HEK293 (cell line): ENCODE results near the gene MSRB3.

Experiments used
- CTCF ChIA-PET: fragments of 350-600 bp; formaldehyde crosslinking; extraction: SDS; loops from one replicate; lab custom pipeline; 2021; ENCODE audit warnings: antibody characterized with exemption; lab: Yijun Ruan, JAX
- POLR2A ChIA-PET: fragments of 300-600 bp; formaldehyde crosslinking; extraction: SDS; loops from one replicate; lab custom pipeline; 2020; ENCODE audit warnings: antibody characterized with exemption, inconsistent platforms; lab: Yijun Ruan, JAX
- H3K27ac ChIP-seq: fragments of 200-500 bp; sonication (Bioruptor generic); 2 replicates; pipeline ENCODE4 v1.5.1; 2014; ENCODE audit warnings: low read depth, low read length, control low read depth, inconsistent platforms; ENCODE audit errors: extremely low read depth
- H3K36me3 ChIP-seq, 2 experiments: fragments of 200-500 bp in 1 of 2; sonication (Bioruptor generic) in 1 of 2; 1 replicate in 1 of 2; 2 replicates in 1 of 2; pipeline ENCODE4 v1.5.1; 2014 to 2017; ENCODE audit warnings: inconsistent platforms in 2 of 2, low read length in 2 of 2; ENCODE audit not compliant: control insufficient read depth in 2 of 2, insufficient read depth in 1 of 2
- H3K4me1 ChIP-seq: fragments of 200-500 bp; sonication (Bioruptor generic); 2 replicates; pipeline ENCODE4 v1.5.1; 2014; ENCODE audit warnings: mild to moderate bottlenecking, low read length, inconsistent platforms; ENCODE audit not compliant: control insufficient read depth, insufficient read depth
- H3K4me3 ChIP-seq: 2 replicates; pipeline ENCODE4 v1.5.1; 2011; ENCODE audit warnings: low read depth, mild to moderate bottlenecking, control low read depth, low read length, moderate library complexity
- H3K9me3 ChIP-seq: fragments of 200-500 bp; sonication (Bioruptor generic); 2 replicates; pipeline ENCODE4 v1.5.1; 2014; ENCODE audit warnings: low read depth, low read length, inconsistent platforms; ENCODE audit not compliant: control insufficient read depth, insufficient read depth
- BCL11B ChIP-seq: fragments of 450-650 bp; formaldehyde crosslinking; IDR thresholded peaks from 2 replicates; pipeline ENCODE4 v1.5.1; 2016; ENCODE audit warnings: low read depth, missing biosample characterization, missing genetic modification characterization
- EGR2 ChIP-seq: fragments of 450-650 bp; formaldehyde crosslinking; IDR thresholded peaks from 2 replicates; pipeline ENCODE4 v1.5.1; 2016; ENCODE audit warnings: low read depth, missing biosample characterization, missing genetic modification characterization
- HOXA7 ChIP-seq: sonication (generic); formaldehyde crosslinking; IDR thresholded peaks from 2 replicates; pipeline ENCODE4 v1.8.1; 2022; ENCODE audit warnings: missing genetic modification reagents, borderline replicate concordance
- KLF8 ChIP-seq: fragments of 450-650 bp; formaldehyde crosslinking; IDR thresholded peaks from 2 replicates; pipeline ENCODE4 v1.5.1; 2016; ENCODE audit warnings: missing biosample characterization, missing genetic modification characterization
- SALL2 ChIP-seq: fragments of 450-650 bp; formaldehyde crosslinking; IDR thresholded peaks from 2 replicates; pipeline ENCODE4 v1.5.0; 2017; ENCODE audit warnings: missing biosample characterization, mild to moderate bottlenecking, missing genetic modification characterization, borderline replicate concordance
- TCF7L2 ChIP-seq: IDR thresholded peaks from 2 replicates; pipeline ENCODE4 v1.6.1; 2011; ENCODE audit warnings: low read depth, mild to moderate bottlenecking, inconsistent platforms, low read length, moderate library complexity, borderline replicate concordance
- ZBTB7A ChIP-seq: fragments of 450-650 bp; formaldehyde crosslinking; IDR thresholded peaks from 2 replicates; pipeline ENCODE4 v1.5.1; 2016; ENCODE audit warnings: low read depth, missing biosample characterization, missing genetic modification characterization
- ZFP69B ChIP-seq: fragments of 450-650 bp; formaldehyde crosslinking; IDR thresholded peaks from 2 replicates; pipeline ENCODE4 v1.5.1; 2016; ENCODE audit warnings: missing biosample characterization, missing genetic modification characterization
- ZNF221 ChIP-seq: fragments of 450-650 bp; formaldehyde crosslinking; IDR thresholded peaks from 2 replicates; pipeline ENCODE4 v1.5.1; 2017; ENCODE audit warnings: missing biosample characterization, missing genetic modification characterization, borderline replicate concordance
- ZNF292 ChIP-seq: fragments of 450-650 bp; formaldehyde crosslinking; IDR thresholded peaks from 2 replicates; pipeline ENCODE4 v1.5.1; 2016; ENCODE audit warnings: low read depth, missing biosample characterization, missing genetic modification characterization, borderline replicate concordance
- ZNF354C ChIP-seq: fragments of 450-650 bp; formaldehyde crosslinking; IDR thresholded peaks from 2 replicates; pipeline ENCODE4 v1.5.1; 2016; ENCODE audit warnings: missing biosample characterization, missing genetic modification characterization, low read depth, borderline replicate concordance
- ZNF514 ChIP-seq: fragments of 450-650 bp; formaldehyde crosslinking; IDR thresholded peaks from 2 replicates; pipeline ENCODE4 v1.5.1; 2016; ENCODE audit warnings: missing biosample characterization, missing genetic modification characterization
- ZNF561 ChIP-seq: fragments of 450-650 bp; IDR thresholded peaks from 2 replicates; pipeline ENCODE4 v1.5.1; 2018; ENCODE audit warnings: missing biosample characterization, missing genetic modification characterization, borderline replicate concordance
- ZNF629 ChIP-seq: fragments of 450-650 bp; formaldehyde crosslinking; IDR thresholded peaks from 2 replicates; pipeline ENCODE4 v1.5.1; 2017; ENCODE audit warnings: missing biosample characterization, missing genetic modification characterization
- ZNF677 ChIP-seq: fragments of 450-650 bp; IDR thresholded peaks from 2 replicates; pipeline ENCODE4 v1.5.0; 2018; ENCODE audit warnings: missing biosample characterization, mild to moderate bottlenecking, missing genetic modification characterization, moderate library complexity
- ZNF701 ChIP-seq: fragments of 450-650 bp; formaldehyde crosslinking; IDR thresholded peaks from 2 replicates; pipeline ENCODE4 v1.5.1; 2016; ENCODE audit warnings: missing biosample characterization, missing genetic modification characterization
- TF ChIP-seq, protein P1 (sequence below): fragments of 450-650 bp; formaldehyde crosslinking; IDR thresholded peaks from 2 replicates; pipeline ENCODE4 v1.5.1; 2016; ENCODE audit warnings: missing biosample characterization, missing genetic modification characterization
- TF ChIP-seq, protein P2 (sequence below): fragments of 450-650 bp; formaldehyde crosslinking; IDR thresholded peaks from 2 replicates; pipeline ENCODE4 v1.5.1; 2016; ENCODE audit warnings: missing biosample characterization, missing genetic modification characterization, borderline replicate concordance
- TF ChIP-seq, protein P3 (sequence below): fragments of 450-650 bp; formaldehyde crosslinking; IDR thresholded peaks from 2 replicates; pipeline ENCODE4 v1.5.1; 2017; ENCODE audit warnings: missing biosample characterization, missing genetic modification characterization
- TF ChIP-seq, protein P4 (sequence below): fragments of 450-650 bp; formaldehyde crosslinking; IDR thresholded peaks from 2 replicates; pipeline ENCODE4 v1.5.1; 2016; ENCODE audit warnings: missing biosample characterization, missing genetic modification characterization
- TF ChIP-seq, protein P5 (sequence below): fragments of 450-650 bp; formaldehyde crosslinking; IDR thresholded peaks from 2 replicates; pipeline ENCODE4 v1.5.1; 2016; ENCODE audit warnings: missing biosample characterization, missing genetic modification characterization

MSRB3 gene

DNA sequence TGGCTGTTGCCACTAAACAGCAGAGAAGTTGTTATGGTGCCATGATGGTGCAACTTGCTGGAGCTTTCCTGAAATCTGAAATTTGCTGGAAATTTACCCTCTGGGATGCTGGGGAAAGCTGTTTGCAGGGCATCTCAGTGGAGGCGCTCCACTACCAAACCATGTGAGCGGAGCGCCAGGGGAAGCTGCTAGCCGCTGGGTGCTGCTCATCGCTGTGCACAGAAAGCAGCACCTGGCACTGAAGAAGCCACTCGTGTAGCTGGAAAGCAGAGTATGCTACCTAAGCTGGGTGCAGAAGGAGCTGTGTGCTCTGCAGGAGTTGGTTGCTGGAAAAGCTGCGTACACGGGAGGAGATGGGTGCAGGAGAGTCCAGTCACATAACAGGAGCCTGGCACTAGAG is 53.0 kb downstream of the MSRB3 start (continued):
- no peak for TF ChIP-seq ZNF514 (tag by site-specific recombination)
- TF ChIP-seq, protein P1, sequence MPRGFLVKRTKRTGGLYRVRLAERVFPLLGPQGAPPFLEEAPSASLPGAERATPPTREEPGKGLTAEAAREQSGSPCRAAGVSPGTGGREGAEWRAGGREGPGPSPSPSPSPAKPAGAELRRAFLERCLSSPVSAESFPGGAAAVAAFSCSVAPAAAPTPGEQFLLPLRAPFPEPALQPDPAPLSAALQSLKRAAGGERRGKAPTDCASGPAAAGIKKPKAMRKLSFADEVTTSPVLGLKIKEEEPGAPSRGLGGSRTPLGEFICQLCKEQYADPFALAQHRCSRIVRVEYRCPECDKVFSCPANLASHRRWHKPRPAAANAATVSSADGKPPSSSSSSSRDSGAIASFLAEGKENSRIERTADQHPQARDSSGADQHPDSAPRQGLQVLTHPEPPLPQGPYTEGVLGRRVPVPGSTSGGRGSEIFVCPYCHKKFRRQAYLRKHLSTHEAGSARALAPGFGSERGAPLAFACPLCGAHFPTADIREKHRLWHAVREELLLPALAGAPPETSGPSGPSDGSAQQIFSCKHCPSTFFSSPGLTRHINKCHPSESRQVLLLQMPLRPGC, result no peak
- no peak for TF ChIP-seq ZNF561
- TF ChIP-seq ZFP69B (tag by site-specific recombination), result no peak
- no peak for TF ChIP-seq ZNF354C
- TF ChIP-seq ZBTB7A (tag by site-specific recombination), result no peak
- no peak for TF ChIP-seq ZNF677 (tag by site-specific recombination)
- no peak for TF ChIP-seq EGR2

DNA sequence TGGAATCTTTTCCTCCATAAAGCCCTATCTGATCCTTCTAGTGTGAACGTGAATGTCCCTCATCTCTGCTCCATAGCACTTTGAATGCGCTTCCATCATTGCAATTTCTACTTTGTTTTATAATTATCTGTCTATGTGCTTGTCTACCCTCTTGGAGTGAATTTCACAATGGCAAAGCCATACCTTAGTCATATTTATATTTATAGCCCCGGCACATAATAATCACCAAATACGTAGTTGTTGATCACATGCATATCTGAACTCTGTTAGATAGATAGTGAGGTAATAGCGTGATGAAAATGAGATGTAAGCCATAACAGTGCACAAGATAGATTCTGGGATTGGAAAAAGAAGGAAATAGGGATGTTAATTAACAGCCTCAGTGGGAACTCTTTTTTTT is 55.2 kb downstream of the MSRB3 start:
- ChIA-PET CTCF (no interaction called here), POLR2A (no interaction called here)
- Histone ChIP-seq H3K4me3 (no peak overlapping the region), H3K4me1 (peaks cover 7% of the 10 kb centered on the region), H3K9me3 (no peaks in the 10 kb centered on the region), H3K27ac (no peak overlapping the region), H3K36me3 (no peaks in the 10 kb centered on the region)
- no peak for TF ChIP-seq ZFP69B (tag by site-specific recombination)
- TF ChIP-seq, protein P2, sequence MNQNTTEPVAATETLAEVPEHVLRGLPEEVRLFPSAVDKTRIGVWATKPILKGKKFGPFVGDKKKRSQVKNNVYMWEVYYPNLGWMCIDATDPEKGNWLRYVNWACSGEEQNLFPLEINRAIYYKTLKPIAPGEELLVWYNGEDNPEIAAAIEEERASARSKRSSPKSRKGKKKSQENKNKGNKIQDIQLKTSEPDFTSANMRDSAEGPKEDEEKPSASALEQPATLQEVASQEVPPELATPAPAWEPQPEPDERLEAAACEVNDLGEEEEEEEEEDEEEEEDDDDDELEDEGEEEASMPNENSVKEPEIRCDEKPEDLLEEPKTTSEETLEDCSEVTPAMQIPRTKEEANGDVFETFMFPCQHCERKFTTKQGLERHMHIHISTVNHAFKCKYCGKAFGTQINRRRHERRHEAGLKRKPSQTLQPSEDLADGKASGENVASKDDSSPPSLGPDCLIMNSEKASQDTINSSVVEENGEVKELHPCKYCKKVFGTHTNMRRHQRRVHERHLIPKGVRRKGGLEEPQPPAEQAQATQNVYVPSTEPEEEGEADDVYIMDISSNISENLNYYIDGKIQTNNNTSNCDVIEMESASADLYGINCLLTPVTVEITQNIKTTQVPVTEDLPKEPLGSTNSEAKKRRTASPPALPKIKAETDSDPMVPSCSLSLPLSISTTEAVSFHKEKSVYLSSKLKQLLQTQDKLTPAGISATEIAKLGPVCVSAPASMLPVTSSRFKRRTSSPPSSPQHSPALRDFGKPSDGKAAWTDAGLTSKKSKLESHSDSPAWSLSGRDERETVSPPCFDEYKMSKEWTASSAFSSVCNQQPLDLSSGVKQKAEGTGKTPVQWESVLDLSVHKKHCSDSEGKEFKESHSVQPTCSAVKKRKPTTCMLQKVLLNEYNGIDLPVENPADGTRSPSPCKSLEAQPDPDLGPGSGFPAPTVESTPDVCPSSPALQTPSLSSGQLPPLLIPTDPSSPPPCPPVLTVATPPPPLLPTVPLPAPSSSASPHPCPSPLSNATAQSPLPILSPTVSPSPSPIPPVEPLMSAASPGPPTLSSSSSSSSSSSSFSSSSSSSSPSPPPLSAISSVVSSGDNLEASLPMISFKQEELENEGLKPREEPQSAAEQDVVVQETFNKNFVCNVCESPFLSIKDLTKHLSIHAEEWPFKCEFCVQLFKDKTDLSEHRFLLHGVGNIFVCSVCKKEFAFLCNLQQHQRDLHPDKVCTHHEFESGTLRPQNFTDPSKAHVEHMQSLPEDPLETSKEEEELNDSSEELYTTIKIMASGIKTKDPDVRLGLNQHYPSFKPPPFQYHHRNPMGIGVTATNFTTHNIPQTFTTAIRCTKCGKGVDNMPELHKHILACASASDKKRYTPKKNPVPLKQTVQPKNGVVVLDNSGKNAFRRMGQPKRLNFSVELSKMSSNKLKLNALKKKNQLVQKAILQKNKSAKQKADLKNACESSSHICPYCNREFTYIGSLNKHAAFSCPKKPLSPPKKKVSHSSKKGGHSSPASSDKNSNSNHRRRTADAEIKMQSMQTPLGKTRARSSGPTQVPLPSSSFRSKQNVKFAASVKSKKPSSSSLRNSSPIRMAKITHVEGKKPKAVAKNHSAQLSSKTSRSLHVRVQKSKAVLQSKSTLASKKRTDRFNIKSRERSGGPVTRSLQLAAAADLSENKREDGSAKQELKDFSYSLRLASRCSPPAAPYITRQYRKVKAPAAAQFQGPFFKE (tag by site-specific recombination), result no peak
- TF ChIP-seq HOXA7 (CRISPR knock-in tag), result no peak
- TF ChIP-seq, protein P3, sequence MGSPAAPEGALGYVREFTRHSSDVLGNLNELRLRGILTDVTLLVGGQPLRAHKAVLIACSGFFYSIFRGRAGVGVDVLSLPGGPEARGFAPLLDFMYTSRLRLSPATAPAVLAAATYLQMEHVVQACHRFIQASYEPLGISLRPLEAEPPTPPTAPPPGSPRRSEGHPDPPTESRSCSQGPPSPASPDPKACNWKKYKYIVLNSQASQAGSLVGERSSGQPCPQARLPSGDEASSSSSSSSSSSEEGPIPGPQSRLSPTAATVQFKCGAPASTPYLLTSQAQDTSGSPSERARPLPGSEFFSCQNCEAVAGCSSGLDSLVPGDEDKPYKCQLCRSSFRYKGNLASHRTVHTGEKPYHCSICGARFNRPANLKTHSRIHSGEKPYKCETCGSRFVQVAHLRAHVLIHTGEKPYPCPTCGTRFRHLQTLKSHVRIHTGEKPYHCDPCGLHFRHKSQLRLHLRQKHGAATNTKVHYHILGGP, result no peak
- no peak for TF ChIP-seq KLF8 (tag by site-specific recombination)
- no peak for TF ChIP-seq ZNF701 (tag by site-specific recombination)
- TF ChIP-seq, protein P4, sequence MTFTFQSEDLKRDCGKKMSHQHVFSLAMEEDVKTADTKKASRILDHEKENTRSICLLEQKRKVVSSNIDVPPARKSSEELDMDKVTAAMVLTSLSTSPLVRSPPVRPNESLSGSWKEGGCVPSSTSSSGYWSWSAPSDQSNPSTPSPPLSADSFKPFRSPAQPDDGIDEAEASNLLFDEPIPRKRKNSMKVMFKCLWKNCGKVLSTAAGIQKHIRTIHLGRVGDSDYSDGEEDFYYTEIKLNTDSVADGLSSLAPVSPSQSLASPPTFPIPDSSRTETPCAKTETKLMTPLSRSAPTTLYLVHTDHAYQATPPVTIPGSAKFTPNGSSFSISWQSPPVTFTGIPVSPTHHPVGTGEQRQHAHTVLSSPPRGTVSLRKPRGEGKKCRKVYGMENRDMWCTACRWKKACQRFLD, result no peak
- no peak for TF ChIP-seq ZNF629 (tag by site-specific recombination)
- no peak for TF ChIP-seq TCF7L2
- no peak for TF ChIP-seq ZNF221 (tag by site-specific recombination)
- no peak for TF ChIP-seq BCL11B (tag by site-specific recombination)
- TF ChIP-seq ZNF292, result no peak
- TF ChIP-seq SALL2 (tag by site-specific recombination), result no peak
- TF ChIP-seq, protein P5, sequence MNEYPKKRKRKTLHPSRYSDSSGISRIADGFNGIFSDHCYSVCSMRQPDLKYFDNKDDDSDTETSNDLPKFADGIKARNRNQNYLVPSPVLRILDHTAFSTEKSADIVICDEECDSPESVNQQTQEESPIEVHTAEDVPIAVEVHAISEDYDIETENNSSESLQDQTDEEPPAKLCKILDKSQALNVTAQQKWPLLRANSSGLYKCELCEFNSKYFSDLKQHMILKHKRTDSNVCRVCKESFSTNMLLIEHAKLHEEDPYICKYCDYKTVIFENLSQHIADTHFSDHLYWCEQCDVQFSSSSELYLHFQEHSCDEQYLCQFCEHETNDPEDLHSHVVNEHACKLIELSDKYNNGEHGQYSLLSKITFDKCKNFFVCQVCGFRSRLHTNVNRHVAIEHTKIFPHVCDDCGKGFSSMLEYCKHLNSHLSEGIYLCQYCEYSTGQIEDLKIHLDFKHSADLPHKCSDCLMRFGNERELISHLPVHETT (tag by site-specific recombination), result no peak
